ENCODE measurements around the gene LCN10. TPM values are rescaled to one million over a fixed set of nuclear protein-coding genes. Genes with fewer than 3 reads are reported as not detected.
A peak's percentile ranks its signal among the peaks of the same experiment; 100 is the strongest.

LCN10 gene
- total RNA-seq, 1 donor from 2014 or later: 8.3 TPM

DNA sequence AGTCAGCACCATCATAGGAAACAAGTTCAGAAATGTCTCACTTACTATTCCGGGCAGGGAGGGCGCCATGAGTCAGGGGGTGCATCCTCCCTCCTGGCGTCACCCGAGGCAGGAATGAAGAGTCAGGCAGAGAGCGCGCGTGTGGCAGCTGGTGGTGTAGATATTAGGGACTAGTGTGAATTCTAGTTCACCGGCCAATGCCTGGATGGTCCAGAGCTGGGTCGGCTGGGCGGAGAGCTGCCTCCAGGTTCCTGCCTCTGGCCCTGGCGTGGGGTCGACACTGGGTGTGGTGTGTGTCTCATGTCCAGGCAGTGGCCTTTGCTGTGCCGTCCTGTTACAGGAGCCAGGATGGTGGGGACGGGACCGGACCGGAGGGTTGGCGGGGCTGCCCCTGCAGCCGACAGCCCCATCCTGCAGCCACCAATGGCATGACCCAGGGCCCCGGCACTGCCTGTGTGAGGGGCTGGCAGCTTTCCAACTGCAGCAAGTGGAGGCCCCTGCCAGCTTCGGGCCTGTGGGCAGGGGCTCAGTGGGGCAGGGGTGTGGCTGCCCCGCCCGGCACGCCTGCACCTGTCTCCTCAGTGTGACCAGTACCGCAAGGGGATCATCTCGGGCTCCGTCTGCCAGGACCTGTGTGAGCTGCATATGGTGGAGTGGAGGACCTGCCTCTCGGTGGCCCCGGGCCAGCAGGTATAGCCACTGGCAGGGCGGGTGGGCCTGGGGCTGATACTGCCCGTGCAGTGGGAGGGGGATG lies 21.2 kb downstream of the LCN10 start:
- Histone ChIP-seq H3K36me3 (peaks cover 0 to 36% of the 10 kb centered on the region in 2 donors), H3K4me1 (peaks cover 57% of the 10 kb centered on the region), H3K9me3 (no peaks in the 10 kb centered on the region), H3K27me3 (no peaks in the 10 kb centered on the region), H3K27ac (no peak overlapping the region), H3K4me3 (no peak overlapping the region)
- TF ChIP-seq, protein P1, sequence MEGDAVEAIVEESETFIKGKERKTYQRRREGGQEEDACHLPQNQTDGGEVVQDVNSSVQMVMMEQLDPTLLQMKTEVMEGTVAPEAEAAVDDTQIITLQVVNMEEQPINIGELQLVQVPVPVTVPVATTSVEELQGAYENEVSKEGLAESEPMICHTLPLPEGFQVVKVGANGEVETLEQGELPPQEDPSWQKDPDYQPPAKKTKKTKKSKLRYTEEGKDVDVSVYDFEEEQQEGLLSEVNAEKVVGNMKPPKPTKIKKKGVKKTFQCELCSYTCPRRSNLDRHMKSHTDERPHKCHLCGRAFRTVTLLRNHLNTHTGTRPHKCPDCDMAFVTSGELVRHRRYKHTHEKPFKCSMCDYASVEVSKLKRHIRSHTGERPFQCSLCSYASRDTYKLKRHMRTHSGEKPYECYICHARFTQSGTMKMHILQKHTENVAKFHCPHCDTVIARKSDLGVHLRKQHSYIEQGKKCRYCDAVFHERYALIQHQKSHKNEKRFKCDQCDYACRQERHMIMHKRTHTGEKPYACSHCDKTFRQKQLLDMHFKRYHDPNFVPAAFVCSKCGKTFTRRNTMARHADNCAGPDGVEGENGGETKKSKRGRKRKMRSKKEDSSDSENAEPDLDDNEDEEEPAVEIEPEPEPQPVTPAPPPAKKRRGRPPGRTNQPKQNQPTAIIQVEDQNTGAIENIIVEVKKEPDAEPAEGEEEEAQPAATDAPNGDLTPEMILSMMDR (IDR thresholded peaks at IDR 0.05): no peak
- TF ChIP-seq POLR2AphosphoS5 (IDR thresholded peaks at IDR 0.05; ENCODE audit: insufficient read depth in 1 of 2, low read depth in 1 of 2): peak; percentile 20 to 44
- intact Hi-C loops (cut with DNase I): no loop called here
- DNase-seq (ENCODE audit: extremely low spot score in 2 of 2): no peak

- intact Hi-C loops (cut with DNase I): no loop called here
- H3K4me3 ChIP-seq: no peak overlapping the region
- H3K9me3 ChIP-seq: no peaks in the 10 kb centered on the region
- no peaks in the 10 kb centered on the region for H3K27me3 ChIP-seq
- peaks cover 51% of the 10 kb centered on the region for H3K4me1 ChIP-seq
- H3K27ac ChIP-seq: no peak overlapping the region
- H3K36me3 ChIP-seq: peaks cover 0 to 33% of the 10 kb centered on the region in 2 donors
- DNase-seq (ENCODE audit: extremely low spot score in 2 of 2): no peak
- TF ChIP-seq, protein P1 (IDR thresholded peaks at IDR 0.05): no peak
- no peak for TF ChIP-seq POLR2A (IDR thresholded peaks at IDR 0.05)
- TF ChIP-seq POLR2AphosphoS5 (IDR thresholded peaks at IDR 0.05; ENCODE audit: insufficient read depth in 1 of 2, low read depth in 1 of 2): no peak
Observed at GRCh38 chr9:136720898-136721338, 21.8 kb downstream of the LCN10 start.

GRCh38 chr9:136720251-136720897 lies 22.4 kb downstream of the LCN10 start:
- H3K27me3 ChIP-seq: no peaks in the 10 kb centered on the region
- DNase-seq (ENCODE audit: extremely low spot score in 2 of 2): no peak
- no peak overlapping the region for H3K27ac ChIP-seq
- intact Hi-C loops (cut with DNase I): no loop called here
- H3K4me1 ChIP-seq: peaks cover 46% of the 10 kb centered on the region
- no peaks in the 10 kb centered on the region for H3K9me3 ChIP-seq
- no peak overlapping the region for H3K4me3 ChIP-seq
- H3K36me3 ChIP-seq: peaks cover 0 to 27% of the 10 kb centered on the region in 2 donors
- TF ChIP-seq, protein P1 (IDR thresholded peaks at IDR 0.05): no peak
- no peak for TF ChIP-seq POLR2A (IDR thresholded peaks at IDR 0.05)
- TF ChIP-seq POLR2AphosphoS5 (IDR thresholded peaks at IDR 0.05; ENCODE audit: insufficient read depth in 1 of 2, low read depth in 1 of 2): no peak

- H3K36me3 ChIP-seq: peaks cover 0 to 18% of the 10 kb centered on the region in 2 donors
- H3K9me3 ChIP-seq: no peaks in the 10 kb centered on the region
- no peak overlapping the region for H3K27ac ChIP-seq
- peaks cover 42% of the 10 kb centered on the region for H3K4me1 ChIP-seq
- no peak overlapping the region for H3K4me3 ChIP-seq
- no peak for TF ChIP-seq POLR2AphosphoS5 (IDR thresholded peaks at IDR 0.05; ENCODE audit: insufficient read depth in 1 of 2, low read depth in 1 of 2)
- no peak for TF ChIP-seq POLR2A (IDR thresholded peaks at IDR 0.05)
- TF ChIP-seq, protein P1 (IDR thresholded peaks at IDR 0.05): no peak
- no peak for DNase-seq (ENCODE audit: extremely low spot score in 2 of 2)
- intact Hi-C loops (cut with DNase I): no loop called here
- peaks cover under 1% of the 10 kb centered on the region for H3K27me3 ChIP-seq
Observed at GRCh38 chr9:136719195-136719880, 23.4 kb downstream of the LCN10 start.

Measured in vagina (tissue), 2 donors.